Islet precursor cell (in vitro differentiated cells): ENCODE measurements around the gene CLIC4.
"Not testable (repeated sequence)": the region's sequence is repeated elsewhere in the genome, so short reads cannot be mapped to it uniquely, and the experiment has no call there.

Experiments
- DNase-seq: peaks from one replicate; pipeline ENCODE4 v3.0.0-alpha.2; 2018

The CLIC4 gene

DNA sequence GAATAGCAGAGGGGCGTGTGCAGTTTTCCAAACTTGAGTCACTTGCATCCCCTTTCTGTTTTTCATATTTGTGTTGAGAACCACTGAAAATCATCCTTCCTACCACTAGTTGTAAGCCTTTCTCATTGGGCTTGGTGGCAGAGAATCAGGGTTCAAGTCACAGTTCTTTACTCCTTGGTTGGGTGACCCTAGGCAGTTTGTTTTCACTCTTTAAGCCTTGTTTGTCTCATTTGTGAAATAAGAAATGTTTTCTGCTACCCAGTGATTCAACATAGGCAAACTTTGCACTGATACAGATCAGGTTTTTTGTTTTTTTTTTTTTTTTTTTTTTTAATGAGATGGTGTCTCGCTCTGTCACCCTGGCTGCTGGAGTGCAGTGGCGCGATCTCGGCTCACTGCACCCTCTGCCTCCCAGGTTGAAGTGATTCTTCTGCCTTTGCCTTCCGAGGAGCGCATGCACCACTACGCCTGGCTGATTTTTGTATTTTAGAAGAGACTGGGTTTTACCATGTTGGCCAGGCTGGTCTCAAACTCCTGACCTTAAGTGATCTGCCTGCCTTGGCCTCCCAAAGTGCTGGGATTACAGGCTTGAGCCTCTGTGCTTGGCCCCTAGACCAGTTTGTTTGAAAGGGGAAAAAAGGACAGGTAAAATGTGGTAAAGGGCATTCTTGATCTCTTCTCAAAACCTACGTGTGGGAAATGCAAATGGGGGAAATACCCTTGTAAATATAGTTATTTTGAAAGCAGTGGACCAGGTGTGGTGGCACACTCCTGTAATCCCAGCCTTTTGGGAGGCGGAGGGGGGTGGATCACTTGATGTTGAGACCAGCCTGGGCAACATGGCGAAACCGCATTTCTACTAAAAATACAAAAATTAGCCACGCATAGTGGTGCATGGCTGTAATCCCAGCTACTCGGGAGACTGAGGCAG is 3.2 kb downstream of the CLIC4 start:
- DNase-seq, result no peak

DNA sequence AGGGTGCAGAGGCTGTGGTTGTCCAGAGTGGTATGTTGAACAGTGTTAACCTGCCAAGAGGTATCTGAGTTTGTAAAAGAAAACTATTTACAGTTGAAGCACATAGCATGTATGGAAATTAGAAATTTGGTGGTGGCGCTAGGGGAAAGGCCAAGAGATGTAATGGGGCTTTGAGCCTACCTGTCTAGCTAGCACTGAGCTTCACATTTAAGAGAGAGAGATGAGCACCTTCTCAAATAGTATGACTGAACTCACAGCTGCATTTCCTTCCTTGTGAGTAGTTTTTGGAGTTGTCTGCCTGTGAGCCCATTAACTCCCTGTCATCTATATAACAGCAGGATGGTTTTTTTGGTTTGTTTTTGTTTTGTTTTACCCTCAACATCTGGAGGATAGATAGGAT is 4.0 kb downstream of the CLIC4 start:
- no peak for DNase-seq

GRCh38 chr1:24749886-24750285 is 4.6 kb downstream of the CLIC4 start:
- no peak for DNase-seq

- no peak for DNase-seq
Observed at GRCh38 chr1:24751833-24752232, 6.6 kb downstream of the CLIC4 start.

GRCh38 chr1:24752305-24752704 is 7.1 kb downstream of the CLIC4 start:
- no peak for DNase-seq

DNA sequence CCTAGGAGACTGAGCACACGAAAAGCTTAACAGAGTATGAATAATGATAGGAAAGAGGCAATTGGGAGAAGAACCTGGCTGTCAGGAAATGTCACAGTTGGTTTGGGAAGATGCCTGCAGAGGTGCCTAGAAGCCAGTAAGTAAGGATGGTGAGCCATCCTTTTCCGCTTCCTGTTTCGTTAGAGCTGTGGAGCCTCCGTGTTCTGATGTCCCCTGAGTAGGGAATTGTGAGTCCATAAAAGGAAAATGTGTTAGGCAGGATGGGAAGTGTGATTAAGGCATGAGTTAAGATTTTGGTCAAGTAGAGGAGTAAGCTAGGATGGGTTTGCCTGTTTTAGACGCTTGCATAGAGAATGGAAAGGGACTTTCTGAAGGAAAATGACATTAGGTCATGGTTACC is 9.0 kb downstream of the CLIC4 start:
- no peak for DNase-seq

DNA sequence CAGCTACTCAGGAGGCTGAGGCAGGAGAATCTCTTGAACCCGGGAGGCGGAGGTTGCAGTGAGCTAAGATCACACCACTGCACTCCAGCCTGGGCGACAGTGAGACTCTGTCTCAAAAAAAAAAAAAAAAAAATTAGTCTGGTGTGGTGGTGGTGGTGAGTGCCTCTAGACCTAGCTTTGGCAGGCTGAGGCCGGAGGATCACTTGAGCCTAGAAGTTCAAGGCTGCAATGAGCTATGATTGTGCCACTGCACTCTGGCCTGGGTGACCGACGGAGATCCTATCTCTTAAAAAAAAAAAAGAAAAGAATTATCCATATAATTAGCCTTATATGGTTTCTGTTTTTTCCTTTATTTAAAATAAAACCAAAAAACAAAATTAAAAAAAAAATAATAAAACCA is 10.1 kb downstream of the CLIC4 start:
- DNase-seq, result not testable (repeated sequence)

- no peak for DNase-seq
Observed at GRCh38 chr1:24756395-24756794, 11.1 kb downstream of the CLIC4 start.

- no peak for DNase-seq
Observed at GRCh38 chr1:24759492-24759891, 14.2 kb downstream of the CLIC4 start.

DNA sequence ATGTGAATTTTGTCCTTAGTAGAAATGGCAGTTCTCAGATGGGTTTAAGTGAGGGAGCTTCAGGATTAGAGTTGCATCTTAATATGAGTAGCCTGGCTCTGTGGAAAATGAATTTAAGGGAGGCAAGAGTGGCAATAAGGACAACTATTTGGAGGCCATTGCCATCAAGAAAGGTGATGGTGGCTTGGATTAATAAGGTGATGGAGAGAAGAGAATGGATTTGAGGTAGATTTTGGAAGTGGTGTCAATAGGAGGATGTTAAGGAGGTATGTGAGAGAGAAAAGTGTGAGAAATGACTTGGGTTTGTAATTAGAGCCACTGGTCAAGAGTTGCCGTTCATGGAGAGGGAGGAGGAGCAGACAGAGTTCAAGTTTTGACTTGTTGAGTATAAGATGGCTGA is 16.3 kb downstream of the CLIC4 start:
- DNase-seq, result no peak

GRCh38 chr1:24762133-24762676 is 17.0 kb downstream of the CLIC4 start:
- no peak for DNase-seq

GRCh38 chr1:24763671-24764070 is 18.4 kb downstream of the CLIC4 start:
- DNase-seq, result no peak

DNA sequence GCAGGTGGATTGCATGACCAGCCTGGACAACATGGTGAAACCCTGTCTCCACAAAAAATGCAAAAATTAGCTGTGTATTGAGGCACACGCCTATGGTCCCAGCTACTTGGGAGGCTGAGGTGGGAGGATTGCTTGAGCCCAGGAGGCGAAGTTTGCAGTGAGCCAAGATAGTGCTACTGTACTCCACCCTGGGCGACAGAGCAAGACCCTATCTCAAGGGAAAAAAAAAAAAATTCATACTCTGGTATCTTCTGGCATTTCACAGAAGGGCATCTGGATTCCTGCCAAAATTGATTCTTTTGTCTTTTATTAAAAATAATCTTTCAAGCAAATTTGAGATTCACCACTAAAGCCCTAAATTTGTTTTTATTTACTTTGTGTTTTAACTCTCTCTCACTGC is 19.2 kb downstream of the CLIC4 start:
- no peak for DNase-seq

- DNase-seq, result no peak
Observed at GRCh38 chr1:24764848-24765247, 19.6 kb downstream of the CLIC4 start.

GRCh38 chr1:24765308-24765988 is 20.2 kb downstream of the CLIC4 start:
- DNase-seq, result no peak

GRCh38 chr1:24767351-24767750 is 22.1 kb downstream of the CLIC4 start:
- DNase-seq, result no peak

GRCh38 chr1:24768873-24769605 is 23.8 kb downstream of the CLIC4 start:
- DNase-seq, result no peak

DNA sequence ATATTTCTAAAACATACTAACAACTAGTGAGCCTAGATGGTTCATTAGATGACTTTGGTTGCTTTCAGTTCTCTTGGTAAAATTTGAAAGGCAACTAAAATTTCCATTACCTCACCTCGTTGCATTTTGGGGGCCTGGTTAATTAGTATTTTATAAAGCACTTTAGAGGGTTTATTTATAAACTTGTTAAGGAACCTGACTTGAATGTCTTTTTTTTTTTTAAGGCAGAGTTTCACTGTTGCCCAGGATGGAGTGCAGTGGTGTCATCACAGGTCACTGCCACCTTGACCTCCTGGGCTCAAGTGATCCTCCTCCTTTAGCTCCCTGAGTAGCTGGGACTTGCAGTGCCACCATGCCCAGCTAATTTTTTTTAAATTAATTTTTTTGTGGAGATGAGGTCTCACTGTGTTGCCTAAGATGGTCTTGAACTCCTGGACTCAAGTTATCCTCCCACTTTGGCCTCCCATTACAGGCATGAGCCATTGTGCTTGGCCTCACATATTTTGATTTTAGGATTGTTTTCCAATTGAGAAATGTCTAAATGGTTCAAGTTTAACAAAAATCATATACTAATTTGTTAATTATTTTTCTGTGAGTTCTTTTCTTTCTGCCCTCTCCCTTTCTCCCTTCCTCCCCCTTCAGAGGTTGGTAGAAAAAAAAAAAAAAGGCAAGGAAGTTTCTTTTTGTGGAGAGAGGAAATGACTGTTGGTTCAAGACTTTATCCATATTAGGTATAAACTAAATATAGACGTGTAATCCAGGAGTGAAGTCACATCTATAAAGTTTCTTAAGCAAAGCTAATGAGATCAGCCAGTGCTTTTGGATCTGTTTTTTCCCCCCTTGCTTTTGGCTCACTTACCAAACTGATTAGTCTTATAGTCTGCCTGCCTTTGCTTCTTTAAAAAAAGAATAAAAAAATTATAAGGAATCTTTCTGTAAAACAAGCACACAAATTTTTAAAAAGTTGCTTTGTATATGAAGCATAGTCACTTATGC is 24.7 kb downstream of the CLIC4 start:
- DNase-seq, result no peak

GRCh38 chr1:24770881-24771280 is 25.6 kb downstream of the CLIC4 start:
- no peak for DNase-seq

GRCh38 chr1:24771574-24771973 is 26.3 kb downstream of the CLIC4 start:
- DNase-seq, result no peak

DNA sequence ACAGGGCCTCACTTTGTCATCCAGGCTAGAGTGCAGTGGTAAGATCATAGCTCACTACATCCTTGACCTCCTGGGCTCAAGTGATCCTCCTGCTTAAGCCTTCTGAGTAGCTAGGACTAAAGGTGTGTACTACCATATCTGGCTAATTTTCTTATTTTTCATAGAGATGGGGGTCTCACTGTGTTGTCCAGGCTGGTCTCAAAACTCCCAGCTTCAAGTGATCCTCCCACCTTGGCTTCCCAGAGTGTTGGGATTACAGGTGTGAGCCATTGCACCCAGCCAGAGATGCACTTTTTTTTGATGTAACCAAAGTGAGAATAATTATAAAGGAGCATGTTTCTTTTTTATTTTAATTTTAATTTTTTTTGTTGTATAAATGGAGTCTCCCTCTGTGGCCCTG is 28.4 kb downstream of the CLIC4 start:
- no peak for DNase-seq

- DNase-seq, result no peak
Observed at GRCh38 chr1:24775348-24775747, 30.1 kb downstream of the CLIC4 start.
